H1 (cell line): ENCODE measurements around the gene ACTN3. TPM values are rescaled to one million over a fixed set of nuclear protein-coding genes. Genes with fewer than 3 reads are reported as not detected.

Experiments
- CTCF ChIA-PET: fragments of 300-600 bp; sonication (Branson Sonifier 250); formaldehyde crosslinking; loops from one replicate; lab custom pipeline; 2021; ENCODE audit not compliant: partially characterized antibody; lab: Charles Lee
- POLR2A ChIA-PET: fragments of 300-600 bp; sonication (Branson Sonifier 250); formaldehyde crosslinking; loops from one replicate; lab custom pipeline; 2021; ENCODE audit warnings: inconsistent platforms; ENCODE audit not compliant: partially characterized antibody; lab: Charles Lee
- DNase-seq, 2 experiments: peaks; one replicate each; pipeline versions ENCODE4 v3.0.0 to v3.0.0-alpha.2; 2010 to 2022; ENCODE audit warnings: low spot score in 2 of 2, low read depth in 1 of 2, mixed read lengths in 1 of 2
- FAIRE-seq: peaks from 2 replicates; lab custom pipeline; 2011; peaks lifted over from hg19 to GRCh38; lab: Jason Lieb, UNC
- H2AFZ ChIP-seq: 2 replicates; pipeline ENCODE4 v1.8.1; 2012; ENCODE audit warnings: low read length, inconsistent platforms
- H2AK5ac ChIP-seq: 2 replicates; pipeline ENCODE4 v1.6.1; 2013; ENCODE audit warnings: low read depth, low read length
- H2BK120ac ChIP-seq: replicated peaks from 2 replicates; pipeline ENCODE3; 2013; ENCODE audit warnings: low read depth, low read length, inconsistent platforms
- H2BK12ac ChIP-seq: 2 replicates; pipeline ENCODE4 v1.6.1; 2013; ENCODE audit warnings: low read depth, low read length
- H2BK15ac ChIP-seq: 2 replicates; pipeline ENCODE4 v1.6.1; 2013; ENCODE audit warnings: low read length
- H2BK20ac ChIP-seq: 2 replicates; pipeline ENCODE4 v1.6.1; 2013; ENCODE audit warnings: low read length
- H2BK5ac ChIP-seq: 2 replicates; pipeline ENCODE4 v1.6.1; 2013; ENCODE audit warnings: low read depth, low read length
- H3K14ac ChIP-seq: 2 replicates; pipeline ENCODE4 v1.6.1; 2013; ENCODE audit warnings: inconsistent platforms; ENCODE audit not compliant: insufficient read length
- H3K18ac ChIP-seq: 2 replicates; pipeline ENCODE4 v1.6.1; 2013; ENCODE audit warnings: low read length; ENCODE audit errors: extremely low read depth
- H3K23ac ChIP-seq: 2 replicates; pipeline ENCODE4 v1.6.1; 2013; ENCODE audit warnings: inconsistent platforms; ENCODE audit not compliant: insufficient read length
- H3K23me2 ChIP-seq: 2 replicates; pipeline ENCODE4 v1.6.1; 2013; ENCODE audit warnings: low read depth, low read length
- H3K27ac ChIP-seq: 2 replicates; pipeline ENCODE4 v1.6.1; 2011; ENCODE audit warnings: low read depth, low read length, inconsistent platforms
- H3K27me3 ChIP-seq, 4 experiments: replicated peaks in 1 of 4; 1 replicate in 1 of 4; 2 replicates in 3 of 4; pipeline versions ENCODE4 v1.6.1 to v1.8.1; 2011 to 2013; ENCODE audit warnings: low read length in 3 of 4, mild to moderate bottlenecking in 3 of 4, inconsistent platforms in 2 of 4, mixed read lengths in 2 of 4, moderate library complexity in 1 of 4; ENCODE audit not compliant: control insufficient read depth in 3 of 4, insufficient read depth in 3 of 4; ENCODE audit errors: extremely low read depth in 1 of 4
- H3K36me3 ChIP-seq, 4 experiments: 2 replicates each; pipeline versions ENCODE4 v1.6.1 to v1.8.1; 2011 to 2013; ENCODE audit warnings: mild to moderate bottlenecking in 4 of 4, low read length in 3 of 4, moderate library complexity in 2 of 4, control low read depth in 1 of 4, inconsistent platforms in 1 of 4; ENCODE audit not compliant: insufficient read depth in 4 of 4, control insufficient read depth in 2 of 4
- H3K4ac ChIP-seq: replicated peaks from 2 replicates; pipeline ENCODE3; 2013; ENCODE audit warnings: low read length, low read depth, mixed read lengths, inconsistent platforms; ENCODE audit not compliant: insufficient read length
- H3K4me1 ChIP-seq, 4 experiments: replicated peaks in 1 of 4; 1 replicate in 1 of 4; 2 replicates in 3 of 4; pipeline versions ENCODE4 v1.6.1 to v1.8.1; 2011 to 2013; ENCODE audit warnings: low read length in 3 of 4, inconsistent platforms in 2 of 4, mixed read lengths in 1 of 4; ENCODE audit not compliant: insufficient read depth in 4 of 4, control insufficient read depth in 3 of 4
- H3K4me2 ChIP-seq, 2 experiments: 2 replicates each; pipeline versions ENCODE4 v1.6.1 to v1.8.1; 2011 to 2013; ENCODE audit warnings: low read depth in 2 of 2, low read length in 2 of 2, control low read depth in 1 of 2, inconsistent platforms in 1 of 2, mild to moderate bottlenecking in 1 of 2; ENCODE audit not compliant: insufficient read depth in 1 of 2
- H3K4me3 ChIP-seq, 4 experiments: fragments of 200-600, 300-600 bp in 1 of 4; sonication (generic), shearing (Covaris generic), sonication (Bioruptor Twin) in 1 of 4; 2 replicates each; pipeline versions ENCODE4 v1.5.1 to v1.8.1; 2011 to 2016; ENCODE audit warnings: low read length in 4 of 4, low read depth in 3 of 4, control low read depth in 2 of 4, inconsistent platforms in 2 of 4, mild to moderate bottlenecking in 2 of 4, mixed read lengths in 1 of 4, moderate library complexity in 1 of 4; ENCODE audit not compliant: insufficient read depth in 2 of 4; ENCODE audit errors: extremely low read depth in 1 of 4
- H3K56ac ChIP-seq: replicated peaks from 2 replicates; pipeline ENCODE3; 2013; ENCODE audit warnings: low read depth, mild to moderate bottlenecking, mixed read lengths, low read length, inconsistent platforms; ENCODE audit not compliant: insufficient read length
- H3K79me1 ChIP-seq: 2 replicates; pipeline ENCODE4 v1.6.1; 2013; ENCODE audit warnings: low read depth, low read length, control low read depth
- H3K79me2 ChIP-seq, 2 experiments: 2 replicates each; pipeline versions ENCODE4 v1.6.1 to v1.8.1; 2012 to 2013; ENCODE audit warnings: low read length in 2 of 2, mild to moderate bottlenecking in 2 of 2, inconsistent platforms in 1 of 2; ENCODE audit not compliant: insufficient read depth in 2 of 2, control insufficient read depth in 1 of 2
- H3K9ac ChIP-seq, 4 experiments: replicated peaks in 1 of 4; 1 replicate in 1 of 4; 2 replicates in 3 of 4; pipeline versions ENCODE4 v1.6.1 to v1.8.1; 2011 to 2013; ENCODE audit warnings: low read depth in 3 of 4, low read length in 3 of 4, control low read depth in 2 of 4, mild to moderate bottlenecking in 2 of 4, moderate library complexity in 2 of 4, inconsistent platforms in 1 of 4; ENCODE audit errors: extremely low read depth in 1 of 4
- H3K9me3 ChIP-seq, 2 experiments: 2 replicates each; pipeline versions ENCODE4 v1.6.1 to v1.8.1; 2012 to 2013; ENCODE audit warnings: mild to moderate bottlenecking in 2 of 2, moderate library complexity in 2 of 2, control low read depth in 1 of 2, inconsistent platforms in 1 of 2, low read depth in 1 of 2, low read length in 1 of 2, mixed read lengths in 1 of 2; ENCODE audit not compliant: insufficient read depth in 2 of 2
- H4K20me1 ChIP-seq, 2 experiments: replicated peaks in 1 of 2; 2 replicates each; pipeline versions ENCODE3 to v1.8.1; 2011 to 2013; ENCODE audit warnings: inconsistent platforms in 2 of 2, low read length in 2 of 2, mild to moderate bottlenecking in 1 of 2; ENCODE audit not compliant: insufficient read depth in 2 of 2, control insufficient read depth in 1 of 2
- H4K5ac ChIP-seq: 2 replicates; pipeline ENCODE4 v1.6.1; 2013; ENCODE audit warnings: low read length, low read depth, mixed read lengths, inconsistent platforms; ENCODE audit not compliant: insufficient read length
- H4K8ac ChIP-seq: 2 replicates; pipeline ENCODE4 v1.8.0; 2013; ENCODE audit warnings: mild to moderate bottlenecking, moderate library complexity, low read length, inconsistent platforms; ENCODE audit not compliant: insufficient read depth; ENCODE audit errors: extremely low read depth
- H4K91ac ChIP-seq: replicated peaks from 2 replicates; pipeline ENCODE3; 2013; ENCODE audit warnings: low read length, mixed read lengths, inconsistent platforms; ENCODE audit not compliant: insufficient read length
- JUND ChIP-seq: IDR thresholded peaks from 2 replicates; pipeline ENCODE4 v1.6.1; 2011; ENCODE audit warnings: mild to moderate bottlenecking, improper control_type of control experiment, low read length
- WGBS, 2 experiments: shearing (Covaris generic) in 1 of 2; methylation state at CpG; one replicate each; pipeline versions ENCODE4 v1.1.6 to v1.1.7; 2013 to 2015; ENCODE audit warnings: low lambda C conversion rate in 2 of 2, mixed read lengths in 2 of 2, inconsistent platforms in 1 of 2, low coverage in 1 of 2, missing lambda C conversion rate in 1 of 2; ENCODE audit not compliant: insufficient replicate concordance in 2 of 2, insufficient coverage in 1 of 2, insufficient read length in 1 of 2; ENCODE audit errors: extremely low coverage in 1 of 2, missing lambda C conversion rate in 1 of 2; 5-methylcytosine and 5-hydroxymethylcytosine counted together
- polyA plus RNA-seq, 7 experiments: library from polyadenylated mRNA; depleted of rRNA in 3 of 7; stranded (reverse) in 5 of 7; unstranded in 2 of 7; fragments of >200 nt in 5 of 7; fragments of 200-250 nt in 2 of 7; gene quantifications; 1 replicate in 5 of 7; 2 replicates in 1 of 7; 4 replicates in 1 of 7; pipeline versions ENCODE4 v1.2.1 to v1.2.3, GENCODE V29; 2011 to 2013; ENCODE audit warnings: missing spikeins in 2 of 7, mixed read lengths in 2 of 7
- total RNA-seq: library from RNA; stranded (reverse); fragmentation: NEBNext Ultra II Directional; extraction: Animal tissue kit (Norgen Biotek cat#: 25700); gene quantifications from 2 replicates; pipeline ENCODE4 v1.2.1, GENCODE V29; 2021

ACTN3 gene
- total and polyA plus RNA-seq, 2 of the 8 experiments (the other 6 are each of a cell fraction or from before 2014, with no cell fraction given) = 30.8 to 36.7 TPM

GRCh38 chr11:66497206-66497605 lies 49.5 kb upstream of the ACTN3 start:
- Histone ChIP-seq H2AFZ (no peak overlapping the region), H4K5ac (no peak overlapping the region), H2BK12ac (no peak overlapping the region), H2BK15ac (no peak overlapping the region), H3K27me3 (no peaks in the 10 kb centered on the region), H3K9ac (no peak overlapping the region), H2BK120ac (no peak overlapping the region), H2BK20ac (no peak overlapping the region), H2BK5ac (no peak overlapping the region), H4K20me1 (peaks cover 0 to 2% of the 10 kb centered on the region in 2 experiments), H3K4me2 (no peak overlapping the region), H3K27ac (no peak overlapping the region), H2AK5ac (no peak overlapping the region), H3K14ac (no peak overlapping the region), H4K91ac (no peak overlapping the region), H3K23me2 (no peaks in the 10 kb centered on the region), H3K4me3 (no peak overlapping the region), H3K9me3 (no peaks in the 10 kb centered on the region), H3K4ac (no peak overlapping the region), H3K36me3 (peaks cover 5 to 22% (median 11%) of the 10 kb centered on the region in 4 experiments), H3K23ac (no peak overlapping the region), H3K4me1 (peaks cover 0 to 1% (median 0%) of the 10 kb centered on the region in 4 experiments; a peak in 2 of 7 replicates), H3K79me2 (no peaks in the 10 kb centered on the region), H3K18ac (no peak overlapping the region), H4K8ac (no peak overlapping the region), H3K79me1 (no peaks in the 10 kb centered on the region), H3K56ac (no peak overlapping the region)
- 94% methylated on average over 14 of the region's 16 CpGs; no CpG with 5 or more reads in 1 of the 2 experiments for WGBS, 2 experiments
- CTCF ChIA-PET = interaction anchor here (0.7 to 2.0 kb wide), 7 partner anchors 13 to 108 kb away, joined by 3 to 6 read pairs (median 4); no protein-coding TSS in a partner anchor
- DNase-seq (no peak), FAIRE-seq (no peak)
- TF ChIP-seq JUND = no peak
- POLR2A ChIA-PET = interaction anchor here (1.0 kb wide), 1 partner anchor 95 kb away, joined by 3 read pairs; no protein-coding TSS in a partner anchor
